ENCODE results near the gene LACTB. TPM values are rescaled to one million over a fixed set of nuclear protein-coding genes. Genes with fewer than 3 reads are reported as not detected.

The LACTB gene
- total and polyA plus RNA-seq, 8 donors = 4.8 to 11.2 (median 6.6) TPM

GRCh38 chr15:63185206-63185605 is 63.5 kb downstream of the LACTB start:
- no peak overlapping the region for H3K27ac ChIP-seq
- no peak for FAIRE-seq
- WGBS, 2 donors = 49 to 61% methylated on average over 2 of the region's 2 CpGs

GRCh38 chr15:63186065-63186464 is 64.4 kb downstream of the LACTB start:
- 25 to 62% methylated on average over 2 of the region's 2 CpGs for WGBS, 2 donors
- Histone ChIP-seq H3K4me3 (no peak overlapping the region), H3K36me3 (no peaks in the 10 kb centered on the region), H3K27me3 (no peaks in the 10 kb centered on the region), H3K27ac (no peak overlapping the region), H3K9me3 (no peaks in the 10 kb centered on the region), H3K4me1 (peaks cover 0 to 5% (median 0%) of the 10 kb centered on the region in 3 donors)
- no peak for DNase-seq
- no peak for ATAC-seq
- no peak for FAIRE-seq
- TF ChIP-seq CTCF (IDR thresholded peaks at IDR 0.05) = no peak
- intact Hi-C loops (cut with DNase I) = no loop called here

More at GRCh38 chr15:63185206-63185605, 63.5 kb downstream of the LACTB start:
- intact Hi-C loops (cut with DNase I) = no loop called here
- Histone ChIP-seq H3K4me1 (peaks cover 0 to 2% (median 0%) of the 10 kb centered on the region in 3 donors), H3K9me3 (no peaks in the 10 kb centered on the region), H3K36me3 (no peaks in the 10 kb centered on the region), H3K4me3 (no peak overlapping the region), H3K27me3 (no peaks in the 10 kb centered on the region)
- TF ChIP-seq CTCF (IDR thresholded peaks at IDR 0.05) = no peak
- ATAC-seq (no peak), DNase-seq (no peak)

- Histone ChIP-seq H3K9me3 (no peaks in the 10 kb centered on the region), H3K27me3 (no peaks in the 10 kb centered on the region), H3K4me3 (no peak overlapping the region), H3K4me1 (peaks cover 0 to 8% (median 0%) of the 10 kb centered on the region in 3 donors), H3K27ac (no peak overlapping the region), H3K36me3 (no peaks in the 10 kb centered on the region)
- WGBS, 2 donors = 70 to 81% methylated on average over 5 of the region's 5 CpGs
- no peak for TF ChIP-seq CTCF (IDR thresholded peaks at IDR 0.05)
- DNase-seq (no peak), ATAC-seq (no peak), FAIRE-seq (no peak)
- intact Hi-C loops (cut with DNase I) = no loop called here
These were observed 66.0 kb downstream of the LACTB start for GRCh38 chr15:63187589-63188226.

GRCh38 chr15:63188247-63188925 is 66.7 kb downstream of the LACTB start:
- no peak for TF ChIP-seq CTCF (IDR thresholded peaks at IDR 0.05)
- 42 to 43% methylated on average over 10 of the region's 10 CpGs for WGBS, 2 donors
- no peaks in the 10 kb centered on the region for H3K27me3 ChIP-seq
- DNase-seq (no peak), ATAC-seq (no peak), FAIRE-seq (no peak)
- no peaks in the 10 kb centered on the region for H3K9me3 ChIP-seq
- peak overlapping the region in 3 of 4 donors; percentile 41 to 51 (median 48) for H3K4me3 ChIP-seq
- no peaks in the 10 kb centered on the region for H3K36me3 ChIP-seq
- intact Hi-C loops (cut with DNase I) = no loop called here
- peak overlapping the region in 1 of 4 donors; percentile 48 for H3K27ac ChIP-seq
- H3K4me1 ChIP-seq = peaks cover 0 to 8% (median 0%) of the 10 kb centered on the region in 3 donors

Measured in pancreas (tissue), 10 donors.